Choroid plexus epithelial cell (primary cell): ENCODE measurements around the gene XXYLT1.

Source experiments
- DNase-seq: peaks from one replicate; pipeline ENCODE4 v3.0.0-alpha.2; 2010; ENCODE audit warnings: low read depth
- H3K4me3 ChIP-seq: 2 replicates; pipeline ENCODE4 v1.5.1; 2011; ENCODE audit warnings: low read depth, mild to moderate bottlenecking, control low read depth, low read length, moderate library complexity
- TF ChIP-seq, protein P1 (sequence below): conservative IDR thresholded peaks from 2 replicates; pipeline ENCODE4 v1.5.1; 2011; ENCODE audit warnings: low read depth, mild to moderate bottlenecking, control low read depth, inconsistent platforms, low read length, moderate library complexity

Gene XXYLT1

DNA sequence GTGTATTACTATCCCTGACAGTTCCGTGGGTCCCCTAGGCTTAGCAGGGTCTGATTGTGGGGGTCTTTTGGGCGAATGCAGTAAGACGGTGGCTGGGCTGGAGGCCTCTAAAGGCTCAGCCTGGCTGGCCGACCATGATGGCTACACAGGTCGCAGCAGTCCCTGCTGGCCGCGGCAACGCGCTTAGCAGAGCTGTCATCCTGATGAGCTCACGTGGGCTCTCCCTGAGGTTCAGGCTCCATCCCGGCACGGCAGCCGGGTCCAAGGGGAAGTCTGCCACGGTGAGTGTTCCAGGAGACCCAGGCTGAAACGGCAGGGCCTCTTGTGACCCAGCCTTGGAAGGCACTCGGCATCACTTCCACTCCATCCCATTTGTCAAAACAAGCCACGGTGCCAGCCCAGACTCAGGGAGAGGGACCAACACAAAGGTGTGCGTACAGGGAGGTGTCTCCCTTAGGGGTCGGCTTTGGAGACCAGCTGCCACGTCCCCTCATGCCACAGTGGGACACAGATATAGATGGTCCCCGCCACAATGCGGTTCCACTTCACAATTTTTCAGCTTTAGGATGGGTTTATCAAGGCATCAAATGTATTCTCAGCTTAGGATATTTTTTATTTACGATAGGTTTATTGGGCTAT, 101.8 kb downstream of the XXYLT1 start:
- H3K4me3 ChIP-seq, result no peak overlapping the region
- DNase-seq, result no peak
- TF ChIP-seq, protein P1, sequence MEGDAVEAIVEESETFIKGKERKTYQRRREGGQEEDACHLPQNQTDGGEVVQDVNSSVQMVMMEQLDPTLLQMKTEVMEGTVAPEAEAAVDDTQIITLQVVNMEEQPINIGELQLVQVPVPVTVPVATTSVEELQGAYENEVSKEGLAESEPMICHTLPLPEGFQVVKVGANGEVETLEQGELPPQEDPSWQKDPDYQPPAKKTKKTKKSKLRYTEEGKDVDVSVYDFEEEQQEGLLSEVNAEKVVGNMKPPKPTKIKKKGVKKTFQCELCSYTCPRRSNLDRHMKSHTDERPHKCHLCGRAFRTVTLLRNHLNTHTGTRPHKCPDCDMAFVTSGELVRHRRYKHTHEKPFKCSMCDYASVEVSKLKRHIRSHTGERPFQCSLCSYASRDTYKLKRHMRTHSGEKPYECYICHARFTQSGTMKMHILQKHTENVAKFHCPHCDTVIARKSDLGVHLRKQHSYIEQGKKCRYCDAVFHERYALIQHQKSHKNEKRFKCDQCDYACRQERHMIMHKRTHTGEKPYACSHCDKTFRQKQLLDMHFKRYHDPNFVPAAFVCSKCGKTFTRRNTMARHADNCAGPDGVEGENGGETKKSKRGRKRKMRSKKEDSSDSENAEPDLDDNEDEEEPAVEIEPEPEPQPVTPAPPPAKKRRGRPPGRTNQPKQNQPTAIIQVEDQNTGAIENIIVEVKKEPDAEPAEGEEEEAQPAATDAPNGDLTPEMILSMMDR, result no peak

- TF ChIP-seq, protein P1, result no peak
- H3K4me3 ChIP-seq, result no peak overlapping the region
- DNase-seq, result no peak
Measured at GRCh38 chr3:195168009-195168762, 102.8 kb downstream of the XXYLT1 start.

- H3K4me3 ChIP-seq, result no peak overlapping the region
- no peak for DNase-seq
- TF ChIP-seq, protein P1, result no peak
Measured at GRCh38 chr3:195165790-195166189, 105.2 kb downstream of the XXYLT1 start.

- no peak overlapping the region for H3K4me3 ChIP-seq
- TF ChIP-seq, protein P1, result no peak
- no peak for DNase-seq
Measured at GRCh38 chr3:195165265-195165609, 105.7 kb downstream of the XXYLT1 start.

DNA sequence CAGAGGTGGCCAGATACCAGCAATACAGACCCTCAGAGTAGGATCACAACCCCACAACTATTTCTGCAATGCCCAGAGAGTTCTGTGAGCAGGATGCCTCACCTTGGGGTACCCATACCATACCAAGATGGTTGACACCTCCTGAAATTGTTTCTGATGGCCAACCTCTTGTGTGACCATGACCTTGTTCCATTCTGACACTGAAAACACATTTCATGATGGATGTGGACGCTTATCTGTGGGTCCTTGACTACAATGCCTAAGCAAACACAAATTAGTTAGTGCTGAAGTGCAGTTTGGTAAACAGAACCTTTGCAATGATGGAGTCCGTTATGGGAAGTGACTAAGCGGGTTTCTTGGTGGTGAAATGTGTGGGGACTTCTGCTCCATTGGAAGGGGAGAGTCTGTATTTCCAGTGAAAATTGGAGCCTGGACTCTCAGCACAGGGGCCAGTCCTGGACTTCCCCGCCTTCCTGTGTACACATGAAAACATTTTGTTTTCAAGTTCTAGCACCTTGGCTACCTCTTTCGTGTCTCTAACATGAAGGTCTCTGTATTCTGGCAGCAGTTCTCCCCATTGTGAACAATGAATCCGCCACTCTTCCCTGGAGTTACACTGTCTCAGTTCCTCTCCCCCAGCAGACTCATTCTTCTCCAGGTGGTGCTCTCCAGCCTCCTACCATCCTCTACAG, 106.2 kb downstream of the XXYLT1 start:
- no peak for DNase-seq
- H3K4me3 ChIP-seq, result no peak overlapping the region
- TF ChIP-seq, protein P1, result no peak

- TF ChIP-seq, protein P1, result no peak
- H3K4me3 ChIP-seq, result no peak overlapping the region
- DNase-seq, result no peak
Measured at GRCh38 chr3:195163719-195164572, 107.0 kb downstream of the XXYLT1 start.
